ENCODE data around the gene TP53I11.

- no peak for TF ChIP-seq EP300 (IDR thresholded peaks at IDR 0.05)
- peak in 5 of 7 experiments; percentile 54 to 89 (median 81) for TF ChIP-seq CTCF (IDR thresholded peaks at IDR 0.05)
These were observed 39.5 kb downstream of the TP53I11 start for GRCh38 chr11:44911029-44911814.

All from stomach (tissue), 4 donors.